Astrocyte of the spinal cord (primary cell): Measurements from ENCODE around the gene SRP19.

Experiments used
- DNase-seq: peaks from one replicate; pipeline ENCODE4 v3.0.0; 2011; ENCODE audit warnings: low read depth, low spot score
- H3K4me3 ChIP-seq: 2 replicates; pipeline ENCODE4 v1.5.1; 2011; ENCODE audit warnings: low read depth, mild to moderate bottlenecking, low read length, moderate library complexity
- CTCF ChIP-seq: IDR thresholded peaks from 2 replicates; pipeline ENCODE4 v1.5.1; 2012; ENCODE audit warnings: low read depth, mild to moderate bottlenecking, low read length, inconsistent platforms
- in situ Hi-C: cut with HindIII; loops from 2 replicates; pipeline ENCODE4 v1.10.0; 2017; ENCODE audit warnings: low sequenced_read_pairs

The SRP19 gene

GRCh38 chr5:112860929-112861637 lies at the start of gene SRP19:
SRP19 (plus strand) TSS chr5:112861287; CDS start chr5:112861377, 90 bp downstream.
- in situ Hi-C loops, result no loop called here
- peak; percentile 98 for DNase-seq
- H3K4me3 ChIP-seq, result peak within 1 kb of the TSS; percentile 98
- TF ChIP-seq CTCF, result no peak

GRCh38 chr5:112812549-112812948 lies 48.5 kb upstream of the SRP19 start:
- DNase-seq, result no peak
- in situ Hi-C loops, result no loop called here
- no peak for TF ChIP-seq CTCF
- H3K4me3 ChIP-seq, result no peak overlapping the region

- DNase-seq, result no peak
- TF ChIP-seq CTCF, result no peak
- in situ Hi-C loops, result no loop called here
These were observed 40.8 kb upstream of the SRP19 start for GRCh38 chr5:112820246-112820645.

GRCh38 chr5:112822456-112822855 lies 38.6 kb upstream of the SRP19 start:
- H3K4me3 ChIP-seq, result no peak overlapping the region
- in situ Hi-C loops, result no loop called here
- no peak for TF ChIP-seq CTCF
- DNase-seq, result no peak

More at GRCh38 chr5:112820246-112820645, 40.8 kb upstream of the SRP19 start:
- no peak overlapping the region for H3K4me3 ChIP-seq

- DNase-seq, result no peak
- no peak overlapping the region for H3K4me3 ChIP-seq
- in situ Hi-C loops, result no loop called here
- no peak for TF ChIP-seq CTCF
These were observed 37.9 kb upstream of the SRP19 start for GRCh38 chr5:112823181-112823580.

- DNase-seq, result no peak
- in situ Hi-C loops, result no loop called here
- no peak for TF ChIP-seq CTCF
- no peak overlapping the region for H3K4me3 ChIP-seq
These were observed 37.4 kb upstream of the SRP19 start for GRCh38 chr5:112823656-112824055.
